Ecto neural progenitor cell (in vitro differentiated cells): ENCODE results near the gene NUDT7.

Experiments
- DNase-seq: peaks from one replicate; pipeline ENCODE4 v3.0.0-alpha.2; 2018; ENCODE audit warnings: low spot score

Gene NUDT7

GRCh38 chr16:77724174-77724573 is 1.9 kb downstream of the NUDT7 start:
- DNase-seq, result no peak

GRCh38 chr16:77729951-77730350 is 7.6 kb downstream of the NUDT7 start:
- no peak for DNase-seq

- DNase-seq, result no peak
Observed at GRCh38 chr16:77732241-77732946, 10.1 kb downstream of the NUDT7 start.

- DNase-seq, result no peak
Observed at GRCh38 chr16:77736879-77737278, 14.6 kb downstream of the NUDT7 start.

GRCh38 chr16:77738706-77739558 is 16.6 kb downstream of the NUDT7 start:
- no peak for DNase-seq

GRCh38 chr16:77739559-77739892 is 17.2 kb downstream of the NUDT7 start:
- no peak for DNase-seq

GRCh38 chr16:77744141-77744540 is 21.8 kb downstream of the NUDT7 start:
- no peak for DNase-seq

GRCh38 chr16:77745972-77746371 is 23.7 kb downstream of the NUDT7 start:
- DNase-seq, result no peak

- no peak for DNase-seq
Observed at GRCh38 chr16:77748421-77749005, 26.2 kb downstream of the NUDT7 start.

- no peak for DNase-seq
Observed at GRCh38 chr16:77749415-77749814, 27.1 kb downstream of the NUDT7 start.

GRCh38 chr16:77758046-77758445 is 35.7 kb downstream of the NUDT7 start:
- DNase-seq, result no peak

- no peak for DNase-seq
Observed at GRCh38 chr16:77758508-77758907, 36.2 kb downstream of the NUDT7 start.

GRCh38 chr16:77759201-77759600 is 36.9 kb downstream of the NUDT7 start:
- no peak for DNase-seq

- no peak for DNase-seq
Observed at GRCh38 chr16:77759821-77760220, 37.5 kb downstream of the NUDT7 start.

- no peak for DNase-seq
Observed at GRCh38 chr16:77760800-77761199, 38.5 kb downstream of the NUDT7 start.

- DNase-seq, result no peak
Observed at GRCh38 chr16:77761204-77761603, 38.9 kb downstream of the NUDT7 start.

GRCh38 chr16:77762262-77762661 is 39.9 kb downstream of the NUDT7 start:
- DNase-seq, result no peak

GRCh38 chr16:77763994-77764393 is 41.7 kb downstream of the NUDT7 start:
- no peak for DNase-seq

GRCh38 chr16:77767211-77767610 is 44.9 kb downstream of the NUDT7 start:
- no peak for DNase-seq

- DNase-seq, result no peak
Observed at GRCh38 chr16:77767826-77768225, 45.5 kb downstream of the NUDT7 start.

- DNase-seq, result no peak
Observed at GRCh38 chr16:77775911-77776909, 53.9 kb downstream of the NUDT7 start.

- DNase-seq, result no peak
Observed at GRCh38 chr16:77777745-77778144, 55.4 kb downstream of the NUDT7 start.
